GM12891 (cell line): Measurements from ENCODE around the gene MAPK4.

Source experiments
- DNase-seq: peaks from one replicate; pipeline ENCODE4 v3.0.0; 2011; ENCODE audit warnings: low spot score; ENCODE audit not compliant: insufficient read length
- FAIRE-seq: peaks from 2 replicates; lab custom pipeline; 2011; peaks lifted over from hg19 to GRCh38; lab: Jason Lieb, UNC
- PAX5 ChIP-seq: IDR thresholded peaks from 2 replicates; pipeline ENCODE4 v1.6.1; 2011; ENCODE audit warnings: low read length, moderate library complexity, mild to moderate bottlenecking; ENCODE audit not compliant: insufficient read depth, severe bottlenecking
- POLR2A ChIP-seq: IDR thresholded peaks from 2 replicates; pipeline ENCODE4 v1.6.1; 2011; ENCODE audit warnings: low read depth, low read length, control low read depth
- POLR2AphosphoS5 ChIP-seq: IDR thresholded peaks from 2 replicates; pipeline ENCODE4 v1.6.1; 2011; ENCODE audit warnings: low read depth, low read length, control low read depth
- POU2F2 ChIP-seq: IDR thresholded peaks from 2 replicates; pipeline ENCODE4 v1.6.1; 2011; ENCODE audit warnings: low read depth, mild to moderate bottlenecking, control low read depth, low read length, moderate library complexity
- SPI1 ChIP-seq: IDR thresholded peaks from 2 replicates; pipeline ENCODE4 v1.6.1; 2011; ENCODE audit warnings: low read depth, low read length, control low read depth
- TAF1 ChIP-seq: IDR thresholded peaks from 2 replicates; pipeline ENCODE4 v1.6.1; 2011; ENCODE audit warnings: low read depth, low read length, control low read depth

Gene MAPK4

DNA sequence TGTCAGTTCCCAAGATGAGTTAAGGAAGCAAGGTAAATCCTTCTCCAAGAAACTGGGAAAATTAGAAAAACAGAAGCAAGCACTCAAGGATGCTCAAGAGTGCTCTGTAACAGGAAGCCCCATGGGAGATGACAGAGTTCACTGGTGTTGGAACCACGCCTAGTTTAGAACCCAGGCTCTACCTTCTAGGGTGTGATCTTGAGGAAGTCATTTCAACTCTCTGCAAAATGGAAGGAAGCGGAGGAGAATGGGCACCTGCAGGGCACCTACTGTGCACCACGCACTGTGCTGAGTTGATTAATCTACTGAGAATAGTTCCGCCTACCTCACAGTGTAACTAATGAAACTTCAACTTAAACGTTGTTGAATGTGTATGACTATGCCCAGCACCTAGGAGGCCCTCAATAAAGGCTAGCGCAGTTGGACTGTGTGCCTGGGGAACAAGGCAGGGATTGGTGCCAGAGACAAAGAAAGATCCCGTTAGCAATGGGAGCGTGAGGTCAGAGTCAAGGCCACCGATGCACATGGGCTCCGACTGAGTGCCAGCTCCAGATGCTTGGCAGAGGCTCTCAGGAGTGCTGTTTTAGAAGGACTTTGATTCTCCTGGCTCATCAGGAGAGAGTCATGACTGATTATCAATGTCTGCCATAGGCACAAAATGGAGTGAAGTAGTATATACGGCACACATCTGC lies 93.7 kb downstream of the MAPK4 start:
- FAIRE-seq (no peak), DNase-seq (no peak)
- TF ChIP-seq SPI1: no peak
- TF ChIP-seq POLR2A: no peak
- no peak for TF ChIP-seq TAF1
- TF ChIP-seq POU2F2: no peak
- TF ChIP-seq PAX5: no peak
- no peak for TF ChIP-seq POLR2AphosphoS5

DNA sequence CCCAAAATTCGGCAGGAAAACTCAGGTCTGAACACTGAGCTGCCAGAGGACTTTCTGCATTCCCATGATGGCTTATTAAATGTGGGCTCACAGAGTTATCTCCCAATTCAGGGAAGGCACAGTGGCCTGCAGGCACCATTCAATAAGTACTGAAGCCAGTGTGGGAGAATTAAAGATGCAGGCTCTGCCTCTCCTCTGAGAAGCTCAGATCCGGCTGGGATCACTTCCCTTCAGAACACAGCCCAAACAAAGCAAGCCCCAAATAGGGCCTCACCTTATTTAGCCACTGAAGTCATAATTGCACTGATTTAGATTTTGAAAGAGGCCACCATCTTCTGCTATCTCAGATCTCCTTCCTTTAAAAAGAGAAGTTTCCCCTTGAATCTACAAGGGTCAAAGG lies 94.3 kb downstream of the MAPK4 start:
- FAIRE-seq: no peak

DNA sequence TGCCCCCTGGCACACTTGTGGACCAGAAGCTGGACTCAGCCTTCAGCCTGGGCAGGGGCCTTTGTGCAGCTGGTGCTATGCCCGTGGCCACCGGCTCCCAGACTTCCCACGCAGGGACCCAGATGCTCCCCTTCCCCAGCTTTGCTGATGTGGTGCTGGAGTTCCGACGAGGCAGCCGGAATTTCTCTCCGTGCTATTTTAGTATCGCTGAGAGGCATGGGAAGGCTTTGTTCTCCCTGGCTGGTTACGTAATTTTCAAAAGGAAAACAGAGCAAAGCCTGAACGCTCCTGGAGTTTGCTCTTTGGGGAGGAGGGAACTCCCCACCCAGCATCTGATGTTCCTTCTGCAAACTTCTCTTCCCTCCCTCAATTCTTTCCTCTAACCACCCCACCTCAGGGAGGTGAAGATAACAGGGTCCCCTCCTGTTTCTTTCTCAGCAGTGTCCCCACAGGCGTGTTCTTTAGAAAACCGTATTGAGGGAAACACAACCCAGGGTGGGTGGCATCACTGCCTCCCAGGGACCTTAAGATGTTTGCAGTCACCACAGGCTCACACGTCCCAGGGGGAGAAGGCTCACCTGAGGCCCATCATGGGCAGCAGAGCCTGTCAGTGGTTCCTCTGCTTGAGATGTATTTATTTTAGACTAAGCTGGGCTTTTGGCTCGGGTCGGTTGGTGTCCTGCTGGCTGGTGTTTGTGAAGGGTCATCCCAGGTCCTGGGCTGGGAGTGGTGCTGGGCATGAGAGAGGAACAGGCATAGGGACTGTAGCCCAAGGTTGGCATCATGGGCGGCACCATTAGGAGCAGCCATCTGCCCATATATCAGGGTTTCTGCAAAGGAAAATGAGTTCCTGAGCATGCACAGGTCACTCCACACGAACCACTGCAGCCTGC lies 95.0 kb downstream of the MAPK4 start:
- DNase-seq (no peak), FAIRE-seq (no peak)
- TF ChIP-seq POLR2AphosphoS5 (no peak), PAX5 (no peak), POU2F2 (no peak), POLR2A (no peak), TAF1 (no peak), SPI1 (no peak)

More for the DNA sequence above, 94.3 kb downstream of the MAPK4 start:
- no peak for DNase-seq
- no peak for TF ChIP-seq POLR2AphosphoS5
- no peak for TF ChIP-seq PAX5
- no peak for TF ChIP-seq POLR2A
- TF ChIP-seq POU2F2: no peak
- no peak for TF ChIP-seq TAF1
- no peak for TF ChIP-seq SPI1

GRCh38 chr18:50656396-50656795 lies 96.5 kb downstream of the MAPK4 start:
- no peak for DNase-seq
- TF ChIP-seq SPI1 (no peak), POLR2A (no peak), PAX5 (no peak), POU2F2 (no peak), TAF1 (no peak)
- no peak for FAIRE-seq

GRCh38 chr18:50656841-50657470 lies 97.1 kb downstream of the MAPK4 start:
- TF ChIP-seq POLR2AphosphoS5 (no peak), POU2F2 (no peak), POLR2A (no peak), SPI1 (no peak), TAF1 (no peak), PAX5 (no peak)
- FAIRE-seq (no peak), DNase-seq (no peak)

DNA sequence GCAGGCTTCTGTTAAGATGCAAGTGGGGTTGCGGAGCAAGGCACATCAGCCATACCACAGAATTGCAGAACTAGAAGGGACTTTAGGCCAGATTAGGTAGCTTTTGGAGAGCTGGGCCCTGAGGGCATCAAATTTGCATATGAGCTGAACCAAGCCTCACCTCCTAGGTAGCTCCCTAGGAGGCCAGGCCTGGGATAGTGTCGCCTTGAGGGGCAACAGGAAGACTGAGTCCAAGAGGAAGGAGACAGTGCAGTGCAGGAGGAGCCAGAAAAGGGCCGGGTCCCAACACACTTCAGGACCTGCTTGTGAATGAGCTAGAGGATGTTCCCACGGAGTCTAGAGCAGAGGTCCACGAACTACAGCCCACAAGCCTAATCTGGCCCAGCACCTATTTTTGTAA lies 98.7 kb downstream of the MAPK4 start:
- no peak for FAIRE-seq
- TF ChIP-seq POU2F2 (no peak), TAF1 (no peak), SPI1 (no peak), POLR2AphosphoS5 (no peak), POLR2A (no peak), PAX5 (no peak)
- no peak for DNase-seq

GRCh38 chr18:50659091-50660003 lies 99.5 kb downstream of the MAPK4 start:
- no peak for TF ChIP-seq POLR2AphosphoS5
- TF ChIP-seq SPI1: no peak
- TF ChIP-seq TAF1: no peak
- TF ChIP-seq POU2F2: no peak
- TF ChIP-seq POLR2A: no peak
- no peak for TF ChIP-seq PAX5
- DNase-seq (no peak), FAIRE-seq (no peak)

DNA sequence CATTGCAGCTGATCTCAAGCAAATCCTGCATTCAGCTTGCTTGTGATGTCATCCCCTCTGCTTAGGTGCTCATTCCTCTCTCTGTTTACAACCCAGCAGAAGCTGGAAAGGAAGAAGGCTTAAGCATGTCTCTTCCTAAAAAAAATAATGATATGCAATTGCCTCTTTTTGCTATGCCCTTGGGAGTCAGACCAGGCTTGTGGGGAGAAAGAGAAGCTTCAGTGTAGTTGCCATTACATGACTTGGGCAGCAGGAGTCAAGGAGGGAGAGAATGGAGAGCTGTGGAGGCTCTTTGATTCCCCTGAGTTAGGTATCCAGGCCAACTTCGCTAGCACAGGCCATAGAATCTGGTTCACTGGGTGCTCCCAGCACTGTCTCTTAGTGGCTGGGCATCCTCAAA lies 101.1 kb downstream of the MAPK4 start:
- TF ChIP-seq POLR2A: no peak
- no peak for TF ChIP-seq POLR2AphosphoS5
- TF ChIP-seq POU2F2: no peak
- no peak for TF ChIP-seq PAX5
- TF ChIP-seq TAF1: no peak
- TF ChIP-seq SPI1: no peak
- DNase-seq (no peak), FAIRE-seq (no peak)
